Nephron (organoid): Measurements from ENCODE around the gene CIB1.

Experiments
- H3K27ac Mint-ChIP-seq, 3 experiments: 2 replicates each; pipeline ENCODE4 v1.8.0; 2020; ENCODE audit warnings: mixed read lengths in 3 of 3, mild to moderate bottlenecking in 2 of 3, moderate library complexity in 1 of 3
- H3K27me3 Mint-ChIP-seq: 2 replicates; pipeline ENCODE4 v1.8.0; 2021; ENCODE audit warnings: low read depth, mild to moderate bottlenecking, moderate library complexity, mixed read lengths
- H3K36me3 Mint-ChIP-seq: 2 replicates; pipeline ENCODE4 v1.8.0; 2020; ENCODE audit warnings: low read depth, mixed read lengths
- H3K4me1 Mint-ChIP-seq: 2 replicates; pipeline ENCODE4 v1.8.0; 2020; ENCODE audit warnings: mixed read lengths
- H3K4me3 Mint-ChIP-seq, 3 experiments: 2 replicates each; pipeline ENCODE4 v1.8.0; 2020; ENCODE audit warnings: mild to moderate bottlenecking in 3 of 3, mixed read lengths in 3 of 3, moderate library complexity in 2 of 3
- H3K9me3 Mint-ChIP-seq: 2 replicates; pipeline ENCODE4 v1.8.0; 2020; ENCODE audit warnings: mixed read lengths
- TF ChIP-seq, protein P1 (sequence below), 3 experiments: fragments of 200-600 bp; sonication (generic); IDR thresholded peaks; one replicate each; pipeline ENCODE4 v1.5.0; 2021; ENCODE audit warnings: antibody characterized with exemption in 3 of 3; ENCODE audit not compliant: unreplicated experiment in 3 of 3

CIB1 gene

DNA sequence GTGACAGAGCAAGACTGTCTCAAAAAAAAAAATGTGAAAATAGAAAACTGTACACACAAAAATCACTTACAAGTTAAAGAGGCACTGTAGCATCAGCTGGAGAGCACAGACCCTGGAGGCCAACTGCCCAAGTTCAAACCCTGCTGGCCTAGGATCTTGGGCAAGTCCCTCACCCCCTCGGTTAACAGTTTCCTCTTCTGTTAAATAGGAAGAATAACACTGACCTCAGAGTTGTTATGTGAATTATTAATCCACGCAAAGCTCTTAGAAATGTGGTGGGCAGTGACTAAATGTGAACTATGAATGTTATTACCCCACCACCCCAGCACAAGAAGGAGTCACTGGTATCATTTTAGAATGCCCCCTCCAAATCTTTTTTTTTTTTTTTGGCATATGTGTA lies 11.2 kb downstream of the CIB1 start:
- Mint-ChIP-seq H3K4me1 (peaks cover 5% of the 10 kb centered on the region), H3K36me3 (peaks cover 25% of the 10 kb centered on the region), H3K27me3 (no peaks in the 10 kb centered on the region)

DNA sequence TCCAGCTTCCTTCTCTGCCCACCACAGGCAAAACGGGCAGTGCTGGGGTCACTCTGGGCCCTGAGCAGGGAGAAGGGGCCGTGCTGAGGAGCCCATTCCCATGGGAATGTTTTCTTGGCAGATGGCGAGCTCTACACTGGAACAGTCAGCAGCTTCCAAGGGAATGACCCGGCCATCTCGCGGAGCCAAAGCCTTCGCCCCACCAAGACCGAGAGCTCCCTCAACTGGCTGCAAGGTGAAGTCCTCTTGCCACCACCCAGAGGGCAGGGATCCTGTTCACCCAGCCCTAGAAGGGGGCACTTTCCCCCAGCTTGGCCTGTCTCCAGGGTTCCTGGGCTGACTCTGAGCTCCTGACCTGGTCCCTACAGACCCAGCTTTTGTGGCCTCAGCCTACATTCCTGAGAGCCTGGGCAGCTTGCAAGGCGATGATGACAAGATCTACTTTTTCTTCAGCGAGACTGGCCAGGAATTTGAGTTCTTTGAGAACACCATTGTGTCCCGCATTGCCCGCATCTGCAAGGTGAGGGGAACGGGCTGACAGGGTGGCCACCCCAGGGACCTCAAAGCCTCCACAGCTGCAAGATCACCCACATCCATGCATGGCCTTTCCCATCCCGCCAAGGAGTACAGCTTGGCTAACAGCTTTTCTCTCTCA lies 12.4 kb downstream of the CIB1 start:
- H3K4me3 Mint-ChIP-seq: no peak overlapping the region
- no peak overlapping the region for H3K27ac Mint-ChIP-seq
- no peaks in the 10 kb centered on the region for H3K27me3 Mint-ChIP-seq
- no peaks in the 10 kb centered on the region for H3K9me3 Mint-ChIP-seq
- peaks cover 25% of the 10 kb centered on the region for H3K36me3 Mint-ChIP-seq
- TF ChIP-seq, protein P1, sequence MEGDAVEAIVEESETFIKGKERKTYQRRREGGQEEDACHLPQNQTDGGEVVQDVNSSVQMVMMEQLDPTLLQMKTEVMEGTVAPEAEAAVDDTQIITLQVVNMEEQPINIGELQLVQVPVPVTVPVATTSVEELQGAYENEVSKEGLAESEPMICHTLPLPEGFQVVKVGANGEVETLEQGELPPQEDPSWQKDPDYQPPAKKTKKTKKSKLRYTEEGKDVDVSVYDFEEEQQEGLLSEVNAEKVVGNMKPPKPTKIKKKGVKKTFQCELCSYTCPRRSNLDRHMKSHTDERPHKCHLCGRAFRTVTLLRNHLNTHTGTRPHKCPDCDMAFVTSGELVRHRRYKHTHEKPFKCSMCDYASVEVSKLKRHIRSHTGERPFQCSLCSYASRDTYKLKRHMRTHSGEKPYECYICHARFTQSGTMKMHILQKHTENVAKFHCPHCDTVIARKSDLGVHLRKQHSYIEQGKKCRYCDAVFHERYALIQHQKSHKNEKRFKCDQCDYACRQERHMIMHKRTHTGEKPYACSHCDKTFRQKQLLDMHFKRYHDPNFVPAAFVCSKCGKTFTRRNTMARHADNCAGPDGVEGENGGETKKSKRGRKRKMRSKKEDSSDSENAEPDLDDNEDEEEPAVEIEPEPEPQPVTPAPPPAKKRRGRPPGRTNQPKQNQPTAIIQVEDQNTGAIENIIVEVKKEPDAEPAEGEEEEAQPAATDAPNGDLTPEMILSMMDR (IDR thresholded peaks at IDR 0.05; ENCODE audit: unreplicated experiment in 3 of 3): peak; percentile 55 to 64 (median 60)
- peaks cover 5% of the 10 kb centered on the region for H3K4me1 Mint-ChIP-seq

More for the DNA sequence above, 11.2 kb downstream of the CIB1 start:
- H3K4me3 Mint-ChIP-seq: no peak overlapping the region
- TF ChIP-seq, protein P1 (IDR thresholded peaks at IDR 0.05; ENCODE audit: unreplicated experiment in 3 of 3): no peak
- no peak overlapping the region for H3K27ac Mint-ChIP-seq
- no peaks in the 10 kb centered on the region for H3K9me3 Mint-ChIP-seq

DNA sequence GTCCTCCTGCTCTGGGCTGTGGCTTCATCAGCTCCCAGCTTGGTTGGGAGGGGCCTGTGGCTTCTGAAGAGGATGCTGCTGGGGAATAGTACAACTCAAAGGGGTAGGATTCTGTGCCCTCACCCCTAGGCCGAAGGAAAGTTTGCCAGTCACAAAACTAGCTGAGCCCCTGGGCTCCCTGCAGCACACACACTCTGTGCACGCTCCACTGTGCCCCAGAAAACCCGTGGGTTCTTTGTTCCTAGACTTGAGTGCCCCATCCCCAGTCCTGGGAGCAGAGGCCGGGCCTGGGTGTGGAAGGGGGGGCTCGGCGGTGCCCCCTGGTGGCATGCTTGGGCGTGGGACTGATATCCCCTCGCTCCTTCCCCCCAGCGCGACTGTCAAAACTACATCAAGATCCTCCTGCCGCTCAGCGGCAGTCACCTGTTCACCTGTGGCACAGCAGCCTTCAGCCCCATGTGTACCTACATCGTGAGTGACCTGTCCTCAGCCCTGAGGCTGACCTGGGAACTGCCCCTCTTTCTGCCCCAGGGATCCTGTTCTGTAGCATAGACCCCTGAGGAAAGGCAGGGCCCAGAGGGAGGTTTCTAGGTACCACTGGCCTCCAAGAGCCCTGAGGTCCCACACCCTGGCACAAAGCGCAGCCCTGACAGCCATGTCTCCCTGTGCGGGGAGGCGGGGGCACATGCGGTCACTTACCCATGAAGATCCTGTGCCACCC lies 14.2 kb downstream of the CIB1 start:
- Mint-ChIP-seq H3K27ac (no peak overlapping the region), H3K36me3 (peaks cover 23% of the 10 kb centered on the region)

DNA sequence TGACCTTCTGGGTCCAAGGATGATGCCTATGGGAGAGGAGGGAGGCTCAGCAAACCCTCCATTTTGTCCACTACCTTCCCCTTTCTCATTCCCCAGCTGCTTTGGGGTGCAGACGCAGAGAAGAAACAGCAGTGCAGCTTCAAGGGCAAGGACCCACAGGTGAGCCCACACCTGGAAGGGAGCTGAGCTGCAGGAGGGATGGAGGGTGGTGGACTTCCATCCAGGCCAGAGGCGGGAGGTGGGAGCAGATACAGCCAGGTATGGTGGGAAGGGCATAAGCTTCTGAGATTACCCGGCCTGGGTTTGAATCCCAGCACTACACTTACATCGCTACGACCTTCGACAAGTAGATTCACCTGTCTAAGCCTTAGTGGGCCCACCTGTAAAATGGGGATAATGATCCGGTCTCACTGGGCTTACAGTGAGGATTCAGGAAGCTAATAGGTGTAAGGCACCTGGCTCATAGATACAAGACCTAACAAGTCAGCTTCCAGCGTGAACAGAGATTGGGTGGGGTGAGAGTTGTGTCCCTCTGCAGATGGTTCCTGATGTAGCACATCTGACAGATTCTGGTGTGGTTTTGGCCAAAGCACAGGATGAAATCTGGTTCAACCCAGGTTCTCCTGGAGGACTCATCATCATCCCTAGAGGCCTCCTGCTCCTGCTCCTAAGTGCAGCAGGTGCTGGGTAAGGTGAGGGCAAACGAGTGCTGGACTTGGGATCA lies 15.9 kb downstream of the CIB1 start:
- Mint-ChIP-seq H3K36me3 (peaks cover 16% of the 10 kb centered on the region), H3K27me3 (no peaks in the 10 kb centered on the region), H3K27ac (no peak overlapping the region), H3K4me3 (no peak overlapping the region), H3K4me1 (peaks cover 5% of the 10 kb centered on the region), H3K9me3 (no peaks in the 10 kb centered on the region)
- TF ChIP-seq, protein P1 (IDR thresholded peaks at IDR 0.05; ENCODE audit: unreplicated experiment in 3 of 3): no peak

More for the DNA sequence above, 14.2 kb downstream of the CIB1 start:
- TF ChIP-seq, protein P1 (IDR thresholded peaks at IDR 0.05; ENCODE audit: unreplicated experiment in 3 of 3): peak; percentile 55 to 64 (median 63)
- Mint-ChIP-seq H3K4me1 (no peaks in the 10 kb centered on the region), H3K27me3 (no peaks in the 10 kb centered on the region), H3K4me3 (no peak overlapping the region), H3K9me3 (no peaks in the 10 kb centered on the region)

DNA sequence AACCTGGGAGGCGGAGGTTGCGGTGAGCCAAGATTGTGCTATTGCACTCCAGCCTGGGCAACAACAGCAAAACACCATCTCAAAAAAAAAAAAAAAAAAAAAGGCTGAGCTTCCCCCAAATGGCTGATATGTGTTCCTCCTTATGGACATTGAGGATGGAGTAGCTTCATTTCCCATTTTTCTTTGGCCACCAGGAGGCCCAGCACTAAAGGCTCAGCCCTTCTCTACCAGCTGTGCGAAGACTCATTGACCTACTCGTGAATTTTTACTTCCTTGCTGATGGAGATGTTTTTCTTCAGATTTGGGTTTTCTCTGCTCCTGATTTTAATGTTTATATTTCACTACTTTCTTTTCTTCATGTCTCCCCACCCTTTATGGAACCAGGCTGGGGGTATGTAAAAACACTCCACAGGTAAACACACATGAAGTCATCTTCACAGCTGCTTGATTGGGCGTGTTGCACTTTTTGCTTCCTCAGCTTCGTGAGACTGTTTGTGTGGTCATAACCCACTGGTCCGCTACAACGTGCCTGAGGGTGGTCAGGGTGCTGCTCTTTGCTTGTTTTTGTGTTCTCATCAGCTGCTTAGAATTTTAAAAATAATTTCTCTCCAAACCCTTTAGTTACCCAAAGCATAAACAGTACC lies 19.1 kb downstream of the CIB1 start:
- TF ChIP-seq, protein P1 (IDR thresholded peaks at IDR 0.05; ENCODE audit: unreplicated experiment in 3 of 3): peak; percentile 14 to 21 (median 20)
- Mint-ChIP-seq H3K27me3 (no peaks in the 10 kb centered on the region), H3K9me3 (no peaks in the 10 kb centered on the region), H3K4me1 (peaks cover 10% of the 10 kb centered on the region), H3K27ac (peak overlapping the region in 1 of 3 experiments; percentile 75), H3K36me3 (peaks cover 19% of the 10 kb centered on the region), H3K4me3 (no peak overlapping the region)
